ENCODE data around the gene GJD2.

GJD2 gene

DNA sequence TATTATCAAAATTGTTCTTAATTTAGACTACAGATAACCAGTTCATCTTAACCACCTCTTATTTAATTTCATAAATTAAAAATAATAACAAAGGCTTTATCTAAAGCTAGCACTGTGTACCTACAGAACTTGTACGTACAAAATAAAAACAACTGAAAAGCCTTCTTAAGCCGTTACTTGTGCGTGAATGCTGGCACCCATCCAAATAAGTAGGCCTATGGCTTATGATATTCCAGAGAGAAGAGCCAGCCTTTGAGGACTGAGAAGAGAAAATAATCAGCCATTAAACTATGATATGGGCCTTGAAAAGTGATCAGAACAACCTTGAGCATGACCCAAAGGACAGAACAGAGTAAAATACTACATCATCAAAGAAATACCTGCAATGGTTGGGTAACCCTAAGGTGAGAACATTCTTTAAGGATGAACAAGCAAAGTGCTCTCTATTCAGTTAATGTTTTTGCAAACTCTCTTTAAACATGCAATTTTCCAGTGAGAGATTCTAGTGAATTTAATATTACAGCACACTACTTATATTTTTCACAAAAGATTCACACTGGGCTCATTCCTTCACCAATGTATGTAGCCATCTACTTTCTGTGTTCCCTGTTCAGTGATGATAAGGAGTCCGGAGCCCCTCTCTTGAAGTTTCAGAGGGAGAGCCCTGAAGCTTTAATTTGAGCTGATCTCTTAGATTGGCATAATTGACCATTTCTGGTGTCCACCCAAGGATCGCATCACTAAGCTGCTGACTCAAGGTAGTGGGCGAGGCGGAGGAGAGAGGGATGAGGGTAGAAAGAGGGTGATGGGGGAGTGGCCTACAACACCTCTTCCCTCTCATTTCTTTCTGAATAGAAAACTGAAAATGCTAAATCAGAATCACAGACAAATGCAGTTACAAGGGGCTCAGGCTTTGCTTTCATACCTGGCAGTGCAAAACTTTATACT, 48.3 kb upstream of the GJD2 start:
- POLR2A ChIA-PET = no interaction called here
- Histone ChIP-seq H3K4me3 (ENCODE audit: low read depth, low read length) (no peak overlapping the region), H3K27ac (ENCODE audit: extremely low read depth, low read depth, low read length) (no peak overlapping the region), H3K4me1 (ENCODE audit: control insufficient read depth, insufficient read depth, low read length) (no peaks in the 10 kb centered on the region), H3K36me3 (ENCODE audit: control insufficient read depth in 2 of 2, insufficient read depth in 1 of 2, low read length in 2 of 2) (no peaks in the 10 kb centered on the region), H3K9me3 (ENCODE audit: control insufficient read depth, insufficient read depth, low read depth, low read length) (no peaks in the 10 kb centered on the region)
- CTCF ChIA-PET = interaction anchor here (0.6 kb wide), 1 partner anchor 218 kb away, joined by 3 read pairs; no protein-coding TSS in a partner anchor
- TF ChIP-seq, protein P1, sequence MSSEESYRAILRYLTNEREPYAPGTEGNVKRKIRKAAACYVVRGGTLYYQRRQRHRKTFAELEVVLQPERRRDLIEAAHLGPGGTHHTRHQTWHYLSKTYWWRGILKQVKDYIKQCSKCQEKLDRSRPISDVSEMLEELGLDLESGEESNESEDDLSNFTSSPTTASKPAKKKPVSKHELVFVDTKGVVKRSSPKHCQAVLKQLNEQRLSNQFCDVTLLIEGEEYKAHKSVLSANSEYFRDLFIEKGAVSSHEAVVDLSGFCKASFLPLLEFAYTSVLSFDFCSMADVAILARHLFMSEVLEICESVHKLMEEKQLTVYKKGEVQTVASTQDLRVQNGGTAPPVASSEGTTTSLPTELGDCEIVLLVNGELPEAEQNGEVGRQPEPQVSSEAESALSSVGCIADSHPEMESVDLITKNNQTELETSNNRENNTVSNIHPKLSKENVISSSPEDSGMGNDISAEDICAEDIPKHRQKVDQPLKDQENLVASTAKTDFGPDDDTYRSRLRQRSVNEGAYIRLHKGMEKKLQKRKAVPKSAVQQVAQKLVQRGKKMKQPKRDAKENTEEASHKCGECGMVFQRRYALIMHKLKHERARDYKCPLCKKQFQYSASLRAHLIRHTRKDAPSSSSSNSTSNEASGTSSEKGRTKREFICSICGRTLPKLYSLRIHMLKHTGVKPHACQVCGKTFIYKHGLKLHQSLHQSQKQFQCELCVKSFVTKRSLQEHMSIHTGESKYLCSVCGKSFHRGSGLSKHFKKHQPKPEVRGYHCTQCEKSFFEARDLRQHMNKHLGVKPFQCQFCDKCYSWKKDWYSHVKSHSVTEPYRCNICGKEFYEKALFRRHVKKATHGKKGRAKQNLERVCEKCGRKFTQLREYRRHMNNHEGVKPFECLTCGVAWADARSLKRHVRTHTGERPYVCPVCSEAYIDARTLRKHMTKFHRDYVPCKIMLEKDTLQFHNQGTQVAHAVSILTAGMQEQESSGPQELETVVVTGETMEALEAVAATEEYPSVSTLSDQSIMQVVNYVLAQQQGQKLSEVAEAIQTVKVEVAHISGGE (tag by site-specific recombination; conservative IDR thresholded peaks at IDR 0.05; ENCODE audit: low read depth) = no peak
- TF ChIP-seq KLF9 (tag by site-specific recombination; IDR thresholded peaks at IDR 0.05; ENCODE audit: low read depth) (no peak), ZBTB20 (tag by site-specific recombination; IDR thresholded peaks at IDR 0.05) (no peak), ZNF610 (tag by site-specific recombination; IDR thresholded peaks at IDR 0.05; ENCODE audit: borderline replicate concordance) (no peak), KLF8 (tag by site-specific recombination; IDR thresholded peaks at IDR 0.05) (no peak), EGR2 (tag by site-specific recombination; IDR thresholded peaks at IDR 0.05; ENCODE audit: low read depth) (peak; percentile 17; the same call in 1 of the 2 replicates)
- TF ChIP-seq, protein P2, sequence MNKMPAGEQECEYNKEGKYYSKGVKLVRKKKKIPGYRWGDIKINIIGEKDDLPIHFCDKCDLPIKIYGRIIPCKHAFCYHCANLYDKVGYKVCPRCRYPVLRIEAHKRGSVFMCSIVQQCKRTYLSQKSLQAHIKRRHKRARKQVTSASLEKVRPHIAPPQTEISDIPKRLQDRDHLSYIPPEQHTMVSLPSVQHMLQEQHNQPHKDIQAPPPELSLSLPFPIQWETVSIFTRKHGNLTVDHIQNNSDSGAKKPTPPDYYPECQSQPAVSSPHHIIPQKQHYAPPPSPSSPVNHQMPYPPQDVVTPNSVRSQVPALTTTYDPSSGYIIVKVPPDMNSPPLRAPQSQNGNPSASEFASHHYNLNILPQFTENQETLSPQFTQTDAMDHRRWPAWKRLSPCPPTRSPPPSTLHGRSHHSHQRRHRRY (tag by site-specific recombination; IDR thresholded peaks at IDR 0.05) = no peak

DNA sequence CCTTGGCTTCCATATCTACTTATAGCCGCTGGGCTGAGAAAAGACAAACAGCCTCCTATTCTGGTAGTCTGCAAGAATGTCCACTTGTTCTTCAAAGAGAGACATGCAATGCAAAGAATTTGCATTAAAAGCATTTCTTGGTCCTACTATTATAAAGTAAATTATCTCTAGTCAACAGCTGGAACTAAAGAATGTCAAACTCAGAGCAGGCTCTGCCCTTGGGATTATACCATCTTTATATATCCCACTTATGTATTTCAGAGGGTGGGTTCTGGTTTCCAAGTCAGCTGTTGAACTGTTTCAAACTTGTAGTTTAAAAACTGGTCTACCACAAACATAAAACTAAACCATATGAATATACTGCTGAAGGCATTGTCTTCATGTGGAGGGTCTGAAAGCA, 47.6 kb upstream of the GJD2 start:
- H3K4me3 ChIP-seq (ENCODE audit: low read depth, low read length) = no peak overlapping the region
- CTCF ChIA-PET = no interaction called here
- H3K9me3 ChIP-seq (ENCODE audit: control insufficient read depth, insufficient read depth, low read depth, low read length) = no peaks in the 10 kb centered on the region
- TF ChIP-seq ZFP37 (tag by site-specific recombination; IDR thresholded peaks at IDR 0.05) (no peak), TRIM28 (IDR thresholded peaks at IDR 0.05; ENCODE audit: borderline replicate concordance, low read length) (no peak), ZNF626 (tag by site-specific recombination; IDR thresholded peaks at IDR 0.05) (no peak), ZNF555 (tag by site-specific recombination; conservative IDR thresholded peaks at IDR 0.05) (no peak), ZNF561 (tag by site-specific recombination; IDR thresholded peaks at IDR 0.05; ENCODE audit: borderline replicate concordance) (no peak), ZNF571 (tag by site-specific recombination; IDR thresholded peaks at IDR 0.05) (no peak), ZNF423 (tag by site-specific recombination; IDR thresholded peaks at IDR 0.05) (no peak), ZBTB7A (tag by site-specific recombination; IDR thresholded peaks at IDR 0.05; ENCODE audit: low read depth) (no peak), ZNF174 (tag by site-specific recombination; IDR thresholded peaks at IDR 0.05) (no peak), ZNF558 (tag by site-specific recombination; IDR thresholded peaks at IDR 0.05) (no peak), ZNF549 (tag by site-specific recombination; IDR thresholded peaks at IDR 0.05) (no peak), ZNF707 (tag by site-specific recombination; IDR thresholded peaks at IDR 0.05) (no peak)
- TF ChIP-seq, protein P3, sequence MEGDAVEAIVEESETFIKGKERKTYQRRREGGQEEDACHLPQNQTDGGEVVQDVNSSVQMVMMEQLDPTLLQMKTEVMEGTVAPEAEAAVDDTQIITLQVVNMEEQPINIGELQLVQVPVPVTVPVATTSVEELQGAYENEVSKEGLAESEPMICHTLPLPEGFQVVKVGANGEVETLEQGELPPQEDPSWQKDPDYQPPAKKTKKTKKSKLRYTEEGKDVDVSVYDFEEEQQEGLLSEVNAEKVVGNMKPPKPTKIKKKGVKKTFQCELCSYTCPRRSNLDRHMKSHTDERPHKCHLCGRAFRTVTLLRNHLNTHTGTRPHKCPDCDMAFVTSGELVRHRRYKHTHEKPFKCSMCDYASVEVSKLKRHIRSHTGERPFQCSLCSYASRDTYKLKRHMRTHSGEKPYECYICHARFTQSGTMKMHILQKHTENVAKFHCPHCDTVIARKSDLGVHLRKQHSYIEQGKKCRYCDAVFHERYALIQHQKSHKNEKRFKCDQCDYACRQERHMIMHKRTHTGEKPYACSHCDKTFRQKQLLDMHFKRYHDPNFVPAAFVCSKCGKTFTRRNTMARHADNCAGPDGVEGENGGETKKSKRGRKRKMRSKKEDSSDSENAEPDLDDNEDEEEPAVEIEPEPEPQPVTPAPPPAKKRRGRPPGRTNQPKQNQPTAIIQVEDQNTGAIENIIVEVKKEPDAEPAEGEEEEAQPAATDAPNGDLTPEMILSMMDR (tag by site-specific recombination; IDR thresholded peaks at IDR 0.05) = no peak
- TF ChIP-seq, protein P4, sequence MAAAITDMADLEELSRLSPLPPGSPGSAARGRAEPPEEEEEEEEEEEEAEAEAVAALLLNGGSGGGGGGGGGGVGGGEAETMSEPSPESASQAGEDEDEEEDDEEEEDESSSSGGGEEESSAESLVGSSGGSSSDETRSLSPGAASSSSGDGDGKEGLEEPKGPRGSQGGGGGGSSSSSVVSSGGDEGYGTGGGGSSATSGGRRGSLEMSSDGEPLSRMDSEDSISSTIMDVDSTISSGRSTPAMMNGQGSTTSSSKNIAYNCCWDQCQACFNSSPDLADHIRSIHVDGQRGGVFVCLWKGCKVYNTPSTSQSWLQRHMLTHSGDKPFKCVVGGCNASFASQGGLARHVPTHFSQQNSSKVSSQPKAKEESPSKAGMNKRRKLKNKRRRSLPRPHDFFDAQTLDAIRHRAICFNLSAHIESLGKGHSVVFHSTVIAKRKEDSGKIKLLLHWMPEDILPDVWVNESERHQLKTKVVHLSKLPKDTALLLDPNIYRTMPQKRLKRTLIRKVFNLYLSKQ (tag by site-specific recombination; IDR thresholded peaks at IDR 0.05; ENCODE audit: borderline replicate concordance) = no peak
- no peaks in the 10 kb centered on the region for H3K36me3 ChIP-seq (ENCODE audit: control insufficient read depth in 2 of 2, insufficient read depth in 1 of 2, low read length in 2 of 2)
- H3K4me1 ChIP-seq (ENCODE audit: control insufficient read depth, insufficient read depth, low read length) = no peaks in the 10 kb centered on the region
- no peak overlapping the region for H3K27ac ChIP-seq (ENCODE audit: extremely low read depth, low read depth, low read length)
- POLR2A ChIA-PET = no interaction called here

Measured in HEK293 (cell line).